ENCODE measurements around the gene AMER2.

The AMER2 gene, protein sequence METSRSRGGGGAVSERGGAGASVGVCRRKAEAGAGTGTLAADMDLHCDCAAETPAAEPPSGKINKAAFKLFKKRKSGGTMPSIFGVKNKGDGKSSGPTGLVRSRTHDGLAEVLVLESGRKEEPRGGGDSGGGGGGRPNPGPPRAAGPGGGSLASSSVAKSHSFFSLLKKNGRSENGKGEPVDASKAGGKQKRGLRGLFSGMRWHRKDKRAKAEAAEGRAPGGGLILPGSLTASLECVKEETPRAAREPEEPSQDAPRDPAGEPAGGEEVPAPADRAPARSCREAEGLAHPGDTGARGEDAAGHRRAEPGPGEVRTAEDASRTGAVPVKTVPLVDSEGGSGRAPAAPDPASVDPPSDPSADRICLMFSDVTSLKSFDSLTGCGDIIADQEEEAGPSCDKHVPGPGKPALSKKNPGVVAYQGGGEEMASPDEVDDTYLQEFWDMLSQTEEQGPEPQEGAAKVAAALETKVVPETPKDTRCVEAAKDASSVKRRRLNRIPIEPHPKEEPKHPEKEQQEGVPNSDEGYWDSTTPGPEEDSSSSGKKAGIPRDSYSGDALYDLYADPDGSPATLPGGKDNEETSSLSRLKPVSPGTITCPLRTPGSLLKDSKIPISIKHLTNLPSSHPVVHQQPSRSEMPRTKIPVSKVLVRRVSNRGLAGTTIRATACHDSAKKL

GRCh38 chr13:25171517-25172302 is at the start of gene AMER2:
AMER2 (minus strand) TSS chr13:25172288; CDS start chr13:25171619, 669 bp downstream.
- DNase-seq: no peak

DNA sequence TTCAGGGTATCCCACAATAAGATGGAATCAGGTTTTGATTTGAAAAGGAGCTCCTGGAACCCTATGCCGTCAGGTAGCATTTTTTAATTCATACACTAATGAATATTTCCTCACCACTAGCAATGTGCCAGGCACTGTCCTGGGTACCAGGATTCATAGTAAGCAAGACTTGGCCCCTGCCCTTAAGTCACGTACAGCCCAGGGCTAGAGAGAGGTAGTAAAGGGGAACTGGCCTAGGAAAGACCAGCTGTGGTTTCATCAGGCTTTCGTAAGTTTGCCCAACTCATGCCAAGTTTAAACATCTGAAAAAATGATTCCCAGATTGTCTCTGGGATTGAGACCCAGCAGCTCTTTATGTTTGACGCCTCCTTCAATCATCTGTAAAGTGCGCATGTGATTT is 45.9 kb upstream of the AMER2 start:
- DNase-seq: peak; percentile 15

DNA sequence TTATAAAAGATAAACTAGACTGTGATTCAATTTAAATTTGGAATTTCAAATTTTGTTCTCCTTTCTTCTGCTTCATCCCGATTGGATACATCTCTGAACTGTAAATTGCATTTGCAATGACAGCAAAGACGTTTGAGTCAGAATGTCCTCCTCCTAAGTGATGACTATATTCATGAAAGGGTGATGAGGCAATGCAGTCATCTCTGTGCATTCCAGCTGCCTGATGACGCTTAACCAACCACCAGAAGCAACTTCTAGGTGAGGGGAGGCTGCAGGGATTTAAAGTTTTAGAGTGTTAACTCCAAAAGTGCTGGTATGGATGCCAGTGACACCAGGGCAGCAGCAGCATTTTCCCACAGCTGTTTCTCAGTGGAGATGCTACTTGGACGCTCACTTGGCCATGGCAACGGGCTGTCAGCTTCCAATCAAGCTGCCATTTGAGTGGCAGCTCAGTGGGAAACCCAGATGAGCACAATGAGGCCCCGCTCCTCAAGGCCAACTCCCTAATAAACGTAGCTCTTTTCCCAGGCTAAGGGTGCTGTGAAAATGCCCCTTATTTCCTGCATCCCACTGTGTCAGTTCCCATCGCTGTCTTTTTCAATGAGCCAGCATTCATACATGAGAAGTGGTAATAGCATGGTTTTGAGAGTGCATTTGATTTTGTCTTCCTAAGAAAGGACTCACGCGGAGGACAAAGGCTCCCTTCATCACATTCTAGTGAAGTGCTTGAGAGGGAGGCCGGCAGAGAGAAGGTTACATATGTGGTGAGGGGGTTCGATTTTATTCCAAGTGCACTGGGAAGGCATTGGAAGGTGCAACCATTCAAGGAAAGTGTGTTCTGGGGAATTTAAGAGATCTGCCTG is 45.2 kb upstream of the AMER2 start:
- no peak for DNase-seq

DNA sequence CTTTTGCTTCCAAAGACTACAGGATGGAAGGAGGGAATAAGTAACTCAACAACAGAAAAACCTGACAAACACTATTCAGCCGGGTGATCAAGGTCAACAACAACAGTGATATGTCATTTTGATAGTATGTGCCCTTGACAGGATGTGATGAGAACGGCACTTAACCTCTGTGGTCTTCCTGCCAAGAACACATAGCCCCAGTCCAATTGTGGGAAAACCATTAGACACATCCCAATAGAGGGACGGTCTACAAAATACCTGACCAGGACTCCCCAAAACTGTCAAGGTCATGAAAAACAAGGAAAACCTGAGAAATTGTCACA is 43.1 kb upstream of the AMER2 start:
- no peak for DNase-seq

DNA sequence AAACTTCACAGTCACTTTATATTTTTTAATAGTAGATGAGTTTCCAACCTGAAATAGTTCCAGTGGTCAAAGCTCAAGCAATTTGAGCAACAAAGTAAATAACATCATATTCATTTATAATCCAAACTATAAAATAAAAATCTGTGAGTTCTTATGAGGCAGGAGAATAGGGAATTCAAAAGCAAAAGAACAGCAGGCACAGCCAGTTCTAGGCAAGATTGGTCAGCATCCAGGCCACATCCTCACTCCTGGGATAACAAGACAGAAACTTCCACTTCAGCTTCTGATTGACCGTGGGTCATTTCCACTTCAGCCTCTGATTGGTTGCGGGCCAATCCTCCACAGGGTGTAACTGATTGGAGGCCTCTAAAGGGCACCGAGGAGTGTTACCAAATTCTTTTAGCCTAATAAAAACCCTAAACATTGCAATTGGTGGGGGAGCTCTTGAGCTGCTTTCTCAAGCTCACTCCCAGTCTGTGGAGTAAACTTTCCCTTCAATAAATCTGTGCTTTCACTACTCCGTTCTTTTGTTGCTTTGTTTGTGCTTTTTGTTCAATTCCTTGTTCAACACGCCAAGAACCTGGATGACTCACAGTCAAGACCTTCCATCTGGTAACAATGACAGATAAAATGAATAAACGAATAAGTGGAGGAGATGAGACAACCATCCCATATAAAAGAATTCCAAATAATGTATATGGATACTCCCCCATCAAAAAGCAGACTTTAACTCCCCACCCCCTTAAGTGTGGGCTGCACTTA is 42.6 kb upstream of the AMER2 start:
- DNase-seq: no peak

DNA sequence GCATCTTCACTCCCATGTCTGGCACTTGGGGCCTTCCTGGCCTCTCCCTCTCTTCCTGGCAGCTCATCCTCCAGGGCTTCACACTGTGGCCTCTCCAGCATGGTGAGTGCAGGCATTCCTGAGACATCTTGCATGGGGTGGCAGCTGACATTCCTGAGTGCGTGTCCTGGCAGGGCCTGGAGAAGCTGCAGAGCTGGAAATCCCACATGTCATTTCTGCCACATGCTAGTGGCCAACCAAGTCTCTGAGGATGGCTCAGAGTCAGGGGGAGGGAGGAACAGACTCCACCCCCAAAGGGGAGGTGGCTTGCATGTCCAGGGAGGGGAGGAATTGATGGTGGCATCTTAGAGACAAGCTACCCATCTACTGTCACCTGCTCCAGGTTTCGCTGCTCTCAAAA is 41.6 kb upstream of the AMER2 start:
- no peak for DNase-seq

GRCh38 chr13:25210842-25211569 is 38.9 kb upstream of the AMER2 start:
- no peak for DNase-seq

DNA sequence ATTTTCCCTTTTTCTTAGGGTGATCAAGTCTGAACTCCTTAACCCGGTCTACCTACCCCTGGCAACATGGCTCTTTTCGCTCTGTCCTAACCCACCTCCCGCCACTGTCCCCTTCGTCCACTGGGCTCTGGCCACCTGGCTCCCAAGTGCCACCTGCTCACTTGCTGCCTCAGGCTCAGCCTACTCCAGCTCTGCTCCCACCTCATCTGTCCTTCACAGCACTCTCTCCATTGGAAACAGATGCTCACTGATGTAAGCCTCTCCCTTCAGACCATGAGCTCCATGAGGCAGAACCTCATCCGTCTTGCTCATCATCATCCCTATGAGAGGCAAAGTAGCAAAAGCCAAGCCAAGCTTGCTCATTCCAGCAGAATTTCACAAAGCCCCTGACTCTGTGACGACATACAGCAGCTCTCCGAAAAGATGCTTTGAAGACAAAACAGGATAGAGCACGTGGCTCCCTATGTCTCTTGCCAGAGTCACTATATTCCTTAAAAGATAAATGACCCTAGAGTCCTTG is 35.3 kb upstream of the AMER2 start:
- DNase-seq: no peak

DNA sequence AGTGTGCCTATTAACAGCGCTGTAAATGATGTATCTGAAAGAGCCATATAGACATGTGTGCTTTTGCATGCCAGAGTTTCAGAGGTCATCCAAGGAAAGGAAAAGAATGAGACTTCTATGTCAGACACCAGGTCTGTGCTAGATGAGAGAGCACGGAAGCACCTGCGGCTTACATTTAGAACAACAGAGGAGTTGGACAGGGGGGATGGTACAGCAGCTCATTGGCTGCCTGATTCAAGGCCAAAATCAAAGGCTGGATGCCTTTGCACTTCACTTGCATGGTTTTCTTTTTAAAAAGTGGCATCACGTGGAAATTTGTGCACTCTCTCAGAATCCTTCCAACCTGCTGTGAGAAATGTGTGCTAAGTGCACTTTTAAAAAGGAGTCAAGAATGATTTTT is 32.8 kb upstream of the AMER2 start:
- no peak for DNase-seq

GRCh38 chr13:25203127-25203740 is 31.1 kb upstream of the AMER2 start:
- DNase-seq: no peak

GRCh38 chr13:25200783-25201182 is 28.7 kb upstream of the AMER2 start:
- DNase-seq: no peak

DNA sequence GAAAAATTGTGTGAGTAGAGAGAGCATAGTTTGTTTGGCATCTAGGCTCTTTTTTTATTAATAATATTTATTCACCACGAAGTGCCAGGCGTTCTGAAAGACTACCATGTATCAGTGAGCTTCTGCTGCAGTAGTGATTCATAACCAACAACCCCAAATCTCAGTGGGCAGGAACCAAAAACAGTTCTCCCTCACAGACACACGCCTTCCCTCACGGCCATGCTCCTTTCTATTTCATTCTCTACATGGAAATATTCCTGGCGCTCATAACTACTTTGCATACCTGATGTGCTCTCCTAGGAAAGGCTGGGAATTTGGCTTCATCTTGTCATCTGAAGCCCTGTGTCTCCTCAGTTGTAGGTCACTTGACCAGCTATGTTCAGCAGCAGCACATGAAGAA is 26.6 kb upstream of the AMER2 start:
- DNase-seq: no peak

DNA sequence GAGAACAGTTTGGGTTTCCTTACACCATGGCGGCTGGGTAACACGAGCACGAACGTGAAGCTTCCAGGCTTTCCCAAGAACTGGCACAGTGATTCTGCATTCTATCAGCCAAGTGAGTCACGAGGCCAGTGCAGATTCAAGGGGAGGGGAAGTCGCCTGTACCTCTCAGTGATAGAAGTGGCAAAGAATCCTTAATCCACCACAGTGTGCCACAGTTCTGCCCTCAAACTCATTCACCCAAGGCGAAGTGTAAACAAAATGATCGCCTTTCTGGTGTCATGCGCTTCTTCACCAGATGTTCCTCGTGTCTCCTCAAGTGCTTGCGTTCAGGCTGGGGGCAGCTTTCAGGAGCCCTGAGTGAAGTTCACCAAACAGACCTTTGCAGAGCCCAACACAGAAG is 24.9 kb upstream of the AMER2 start:
- DNase-seq: no peak

- no peak for DNase-seq
These were observed 20.8 kb upstream of the AMER2 start for GRCh38 chr13:25192936-25193335.

- no peak for DNase-seq
These were observed 20.4 kb upstream of the AMER2 start for GRCh38 chr13:25192489-25192888.

- no peak for DNase-seq
These were observed 20.0 kb upstream of the AMER2 start for GRCh38 chr13:25192052-25192451.

DNA sequence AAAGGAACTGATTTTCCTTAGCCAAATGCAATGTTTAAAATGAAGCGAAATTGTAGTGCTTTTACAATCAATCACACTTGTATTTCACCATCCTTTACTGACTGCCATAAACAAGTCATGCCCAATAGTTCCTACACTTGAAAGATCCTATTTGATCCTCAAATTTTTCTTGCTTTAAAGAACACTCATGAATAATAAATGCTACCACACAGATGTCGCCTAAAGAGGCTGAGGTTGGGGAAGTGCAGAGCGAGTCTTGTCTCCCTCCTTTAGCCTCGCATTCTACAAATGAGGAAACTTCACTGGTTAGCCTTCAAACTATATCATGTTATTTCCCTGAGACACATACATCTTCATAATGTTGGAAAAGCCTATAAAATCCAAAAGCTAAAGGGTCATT is 18.7 kb upstream of the AMER2 start:
- no peak for DNase-seq

DNA sequence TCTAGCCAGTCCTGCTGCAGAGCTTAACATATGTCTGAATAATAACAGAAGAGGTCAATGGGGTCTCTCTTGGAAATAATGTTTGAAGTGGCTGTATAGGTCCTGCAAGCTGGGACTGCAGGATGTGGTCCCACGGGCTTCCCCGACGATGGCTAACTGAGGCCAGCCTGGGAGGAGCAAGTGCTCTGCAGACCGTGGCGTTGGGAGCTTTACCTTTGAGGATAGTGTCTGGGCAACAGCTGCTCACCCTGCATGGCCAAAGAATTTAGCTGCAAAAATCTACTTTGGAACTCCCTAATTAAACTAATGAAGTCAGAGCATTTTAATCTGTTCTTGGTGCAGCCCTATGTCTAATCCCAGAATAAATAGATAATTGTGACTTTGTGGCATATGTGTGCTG is 18.2 kb upstream of the AMER2 start:
- no peak for DNase-seq

DNA sequence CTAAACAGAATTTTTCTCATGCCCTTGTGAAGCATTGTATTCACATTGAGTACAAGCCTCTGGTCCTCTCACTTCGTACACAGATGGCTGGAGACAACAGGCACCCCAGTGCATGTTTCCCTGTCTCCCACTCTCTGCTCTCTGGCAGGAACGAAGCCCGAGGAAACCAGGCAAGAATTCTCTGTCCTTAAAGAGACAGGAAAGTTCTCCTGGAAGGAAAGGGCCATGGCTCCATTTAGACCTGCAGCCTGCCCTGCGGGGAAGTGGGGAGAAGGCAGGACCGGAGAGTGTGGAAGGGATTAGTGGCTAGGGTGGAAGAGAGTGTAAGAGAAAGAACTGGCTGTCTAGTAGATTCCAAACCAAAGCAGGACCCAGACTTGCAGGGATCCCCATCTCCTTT is 15.5 kb upstream of the AMER2 start:
- DNase-seq: no peak

DNA sequence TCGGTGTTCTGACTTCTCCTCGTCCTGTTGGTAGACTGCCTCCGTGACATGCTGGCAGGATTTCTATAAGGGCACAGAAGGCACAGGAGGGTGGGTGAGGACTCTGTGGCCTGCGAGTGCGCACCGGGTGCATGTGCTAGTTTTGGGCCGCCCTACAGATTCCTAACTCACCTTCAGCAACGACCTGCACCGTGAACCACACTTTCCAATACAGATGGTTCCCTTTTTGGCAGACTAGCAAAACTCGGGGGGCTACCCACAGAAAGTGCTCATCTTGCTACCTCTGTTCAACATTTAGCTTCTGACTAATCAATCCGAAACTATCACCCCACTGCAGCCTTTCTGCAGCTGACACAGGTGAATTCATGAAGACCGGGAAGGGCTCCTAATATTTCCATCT is 14.1 kb upstream of the AMER2 start:
- DNase-seq: no peak

- no peak for DNase-seq
These were observed 9.5 kb upstream of the AMER2 start for GRCh38 chr13:25181597-25181996.
